ENCODE results near the gene MYL2.

MYL2 gene

GRCh38 chr12:110930348-110931314, 10.3 kb upstream of the MYL2 start:
- no peak for DNase-seq (ENCODE audit: low read depth in 2 of 2)

GRCh38 chr12:110929818-110930217, 9.4 kb upstream of the MYL2 start:
- no peak for DNase-seq (ENCODE audit: low read depth in 2 of 2)

GRCh38 chr12:110928700-110929099, 8.3 kb upstream of the MYL2 start:
- DNase-seq (ENCODE audit: low read depth in 2 of 2) = no peak

GRCh38 chr12:110927546-110927945, 7.2 kb upstream of the MYL2 start:
- DNase-seq (ENCODE audit: low read depth in 2 of 2) = no peak

GRCh38 chr12:110923692-110924334, 3.4 kb upstream of the MYL2 start:
- no peak for DNase-seq (ENCODE audit: low read depth in 2 of 2)

GRCh38 chr12:110923192-110923591, 2.8 kb upstream of the MYL2 start:
- DNase-seq (ENCODE audit: low read depth in 2 of 2) = no peak

GRCh38 chr12:110922652-110923051, 2.3 kb upstream of the MYL2 start:
- no peak for DNase-seq (ENCODE audit: low read depth in 2 of 2)

GRCh38 chr12:110921262-110921661, 883 bp upstream of the MYL2 start:
- no peak for DNase-seq (ENCODE audit: low read depth in 2 of 2)

GRCh38 chr12:110919720-110920119, 659 bp downstream of the MYL2 start:
- DNase-seq (ENCODE audit: low read depth in 2 of 2) = no peak

- DNase-seq (ENCODE audit: low read depth in 2 of 2) = no peak
Measured at GRCh38 chr12:110917961-110918360, 2.4 kb downstream of the MYL2 start.

- DNase-seq (ENCODE audit: low read depth in 2 of 2) = no peak
Measured at GRCh38 chr12:110917467-110917866, 2.9 kb downstream of the MYL2 start.

- DNase-seq (ENCODE audit: low read depth in 2 of 2) = no peak
Measured at GRCh38 chr12:110916295-110916875, 4.0 kb downstream of the MYL2 start.

GRCh38 chr12:110913119-110914056, 7.0 kb downstream of the MYL2 start:
- DNase-seq (ENCODE audit: low read depth in 2 of 2) = no peak

GRCh38 chr12:110912263-110912662, 8.1 kb downstream of the MYL2 start:
- DNase-seq (ENCODE audit: low read depth in 2 of 2) = no peak

- no peak for DNase-seq (ENCODE audit: low read depth in 2 of 2)
Measured at GRCh38 chr12:110908377-110909152, 11.8 kb downstream of the MYL2 start.

GRCh38 chr12:110907583-110907982, 12.8 kb downstream of the MYL2 start:
- no peak for DNase-seq (ENCODE audit: low read depth in 2 of 2)

- no peak for DNase-seq (ENCODE audit: low read depth in 2 of 2)
Measured at GRCh38 chr12:110906985-110907384, 13.4 kb downstream of the MYL2 start.

- no peak for DNase-seq (ENCODE audit: low read depth in 2 of 2)
Measured at GRCh38 chr12:110906516-110906915, 13.9 kb downstream of the MYL2 start.

GRCh38 chr12:110906083-110906482, 14.3 kb downstream of the MYL2 start:
- DNase-seq (ENCODE audit: low read depth in 2 of 2) = no peak

- DNase-seq (ENCODE audit: low read depth in 2 of 2) = no peak
Measured at GRCh38 chr12:110903511-110903910, 16.9 kb downstream of the MYL2 start.

GRCh38 chr12:110901401-110901800, 19.0 kb downstream of the MYL2 start:
- DNase-seq (ENCODE audit: low read depth in 2 of 2) = no peak

Measured in stimulated activated CD8-positive, alpha-beta memory T cell treated with anti-CD3 and anti-CD28 coated beads, Interleukin-7, amount 100 ng/mL, for 1 hour (primary cell).